MCF 10A (cell line): Measurements from ENCODE around the gene RPS3. TPM values are rescaled to one million over a fixed set of nuclear protein-coding genes. Genes with fewer than 3 reads are reported as not detected.

ENCODE experiments used
- BruUV-seq: library from RNA; stranded (reverse); fragments of 400-500 nt; replicated peaks from 2 replicates; lab custom pipeline; 2021; lab: Mats Ljungman, UMichigan
- CTCF ChIA-PET: fragments of 300-600 bp; sonication (Branson Sonifier 250); formaldehyde crosslinking; extraction: SDS; loops from one replicate; lab custom pipeline; 2021; ENCODE audit warnings: antibody characterized with exemption, inconsistent platforms; lab: Yijun Ruan, JAX
- POLR2A ChIA-PET: fragments of 300-600, 350-650 bp; sonication (Branson Sonifier 250); formaldehyde crosslinking; extraction: SDS; loops from one replicate; lab custom pipeline; 2020; ENCODE audit warnings: antibody characterized with exemption, inconsistent platforms; lab: Yijun Ruan, JAX
- DNase-seq: peaks from one replicate; pipeline ENCODE4 v3.0.0-alpha.2; 2018; ENCODE audit not compliant: unreplicated experiment
- H3K27ac Mint-ChIP-seq: one replicate; pipeline ENCODE4 v1.8.0; 2022; ENCODE audit warnings: mild to moderate bottlenecking, low read depth, mixed read lengths; ENCODE audit not compliant: unreplicated experiment
- H3K27me3 Mint-ChIP-seq: one replicate; pipeline ENCODE4 v1.8.0; 2022; ENCODE audit warnings: mixed read lengths; ENCODE audit not compliant: insufficient read depth, unreplicated experiment
- H3K36me3 Mint-ChIP-seq: one replicate; pipeline ENCODE4 v1.8.0; 2022; ENCODE audit warnings: mild to moderate bottlenecking, moderate library complexity, mixed read lengths; ENCODE audit not compliant: insufficient read depth, unreplicated experiment
- H3K4me1 Mint-ChIP-seq: one replicate; pipeline ENCODE4 v1.8.0; 2022; ENCODE audit warnings: mixed read lengths; ENCODE audit not compliant: insufficient read depth, unreplicated experiment
- H3K4me3 Mint-ChIP-seq: one replicate; pipeline ENCODE4 v1.8.0; 2022; ENCODE audit warnings: mild to moderate bottlenecking, moderate library complexity, mixed read lengths; ENCODE audit not compliant: unreplicated experiment
- H3K9me3 Mint-ChIP-seq: one replicate; pipeline ENCODE4 v1.8.0; 2022; ENCODE audit warnings: mixed read lengths; ENCODE audit not compliant: unreplicated experiment
- CTCF ChIP-seq: fragments of 200-600 bp; IDR thresholded peaks from one replicate; pipeline ENCODE4 v1.8.0; 2022; ENCODE audit warnings: antibody characterized with exemption, mild to moderate bottlenecking; ENCODE audit not compliant: unreplicated experiment
- intact Hi-C: fragments of 100-400 bp; cut with micrococcal nuclease; formaldehyde crosslinking; loops from 2 replicates; pipeline ENCODE4 v1.14.1; 2022
- total RNA-seq: library from RNA; stranded (reverse); gene quantifications from 2 replicates; pipeline ENCODE4 v1.2.3, GENCODE V29; 2022

RPS3 gene
- total RNA-seq, 1 experiment from 2014 or later = 3,444 TPM

GRCh38 chr11:75371949-75372876 is 27.1 kb upstream of the RPS3 start:
- Mint-ChIP-seq H3K9me3 (no peaks in the 10 kb centered on the region), H3K4me1 (peaks cover 6% of the 10 kb centered on the region), H3K27me3 (no peaks in the 10 kb centered on the region), H3K4me3 (peak overlapping the region; percentile 38), H3K36me3 (no peaks in the 10 kb centered on the region), H3K27ac (no peak overlapping the region)
- DNase-seq = peak; percentile 54
- no peak for TF ChIP-seq CTCF
- POLR2A ChIA-PET = interaction anchor here (0.9 to 2.0 kb wide), 5 partner anchors 10 to 31 kb away, joined by 3 to 8 read pairs (median 3); no protein-coding TSS in a partner anchor
- no TSS peak for BruUV-seq
- CTCF ChIA-PET = interaction anchor here (0.6 to 2.2 kb wide), 15 partner anchors 9 to 375 kb away, joined by 3 to 11 read pairs (median 4); no protein-coding TSS in a partner anchor
- intact Hi-C loops = no loop called here

- intact Hi-C loops = no loop called here
- Mint-ChIP-seq H3K36me3 (no peaks in the 10 kb centered on the region), H3K27ac (no peak overlapping the region), H3K4me3 (no peak overlapping the region), H3K27me3 (no peaks in the 10 kb centered on the region), H3K9me3 (no peaks in the 10 kb centered on the region), H3K4me1 (peaks cover 6% of the 10 kb centered on the region)
- POLR2A ChIA-PET = interaction anchor here (0.9 to 2.0 kb wide), 2 partner anchors 12 to 18 kb away, joined by 3 to 8 read pairs; no protein-coding TSS in a partner anchor
- no peak for DNase-seq
- CTCF ChIA-PET = interaction anchor here (1.4 to 2.2 kb wide), 6 partner anchors 8 to 97 kb away, joined by 4 to 11 read pairs (median 7); no protein-coding TSS in a partner anchor
- TF ChIP-seq CTCF = no peak
- no TSS peak for BruUV-seq
Measured at GRCh38 chr11:75373201-75373600, 26.1 kb upstream of the RPS3 start.

- no peaks in the 10 kb centered on the region for H3K36me3 Mint-ChIP-seq
- TF ChIP-seq CTCF = no peak
- intact Hi-C loops = no loop called here
- peak overlapping the region; percentile 86 for H3K27ac Mint-ChIP-seq
- no peaks in the 10 kb centered on the region for H3K27me3 Mint-ChIP-seq
- H3K4me3 Mint-ChIP-seq = no peak overlapping the region
- ChIA-PET POLR2A (no interaction called here), CTCF (interaction anchor here (0.6 to 1.8 kb wide), 4 partner anchors 14 to 340 kb away, joined by 3 to 5 read pairs (median 3); no protein-coding TSS in a partner anchor)
- H3K4me1 Mint-ChIP-seq = peaks cover 6% of the 10 kb centered on the region
- BruUV-seq = no TSS peak
- DNase-seq = no peak
- H3K9me3 Mint-ChIP-seq = no peaks in the 10 kb centered on the region
Measured at GRCh38 chr11:75374646-75375045, 24.7 kb upstream of the RPS3 start.

GRCh38 chr11:75375626-75376025 is 23.7 kb upstream of the RPS3 start:
- peaks cover 6% of the 10 kb centered on the region for H3K4me1 Mint-ChIP-seq
- DNase-seq = no peak
- no peaks in the 10 kb centered on the region for H3K9me3 Mint-ChIP-seq
- H3K36me3 Mint-ChIP-seq = no peaks in the 10 kb centered on the region
- TF ChIP-seq CTCF = no peak
- ChIA-PET CTCF (interaction anchor here (1.0 to 1.2 kb wide), 2 partner anchors 9 to 341 kb away, joined by 3 read pairs; no protein-coding TSS in a partner anchor), POLR2A (no interaction called here)
- H3K27me3 Mint-ChIP-seq = no peaks in the 10 kb centered on the region
- H3K27ac Mint-ChIP-seq = no peak overlapping the region
- H3K4me3 Mint-ChIP-seq = no peak overlapping the region
- intact Hi-C loops = no loop called here
- no TSS peak for BruUV-seq
